IMR-90 (cell line): ENCODE data around the gene C2orf68. TPM values are rescaled to one million over a fixed set of nuclear protein-coding genes. Genes with fewer than 3 reads are reported as not detected.

ENCODE experiments used
- ATAC-seq: fragments of 200-7000 bp; cut with Tn5 transposase; 2 replicates; pipeline ENCODE4 v1.9.1; 2020; ENCODE audit warnings: low read depth, mild to moderate bottlenecking, moderate library complexity
- BruUV-seq: library from RNA; stranded (reverse); fragments of 400-500 nt; replicated peaks from 2 replicates; lab custom pipeline; 2021; lab: Mats Ljungman, UMichigan
- CTCF ChIA-PET: fragments of 300-600 bp; formaldehyde crosslinking; extraction: SDS; loops from one replicate; lab custom pipeline; 2021; ENCODE audit warnings: antibody characterized with exemption; lab: Yijun Ruan, JAX
- POLR2A ChIA-PET: fragments of 300-600 bp; sonication (Branson Sonifier 250); formaldehyde crosslinking; loops from one replicate; lab custom pipeline; 2022; ENCODE audit warnings: antibody characterized with exemption; ENCODE audit not compliant: unreplicated experiment; lab: Charles Lee
- DNase-seq: peaks from one replicate; pipeline ENCODE4 v3.0.0; 2013
- H2AFZ ChIP-seq: replicated peaks from 2 replicates; pipeline ENCODE3; 2013; ENCODE audit warnings: low read length, mild to moderate bottlenecking; ENCODE audit not compliant: poor library complexity
- H2AK5ac ChIP-seq: 2 replicates; pipeline ENCODE4 v1.6.1; 2013; ENCODE audit warnings: low read depth, low read length, inconsistent platforms
- H2AK9ac ChIP-seq: replicated peaks from 2 replicates; pipeline ENCODE3; 2013; ENCODE audit warnings: mild to moderate bottlenecking, low read depth, low read length, moderate library complexity; ENCODE audit not compliant: poor library complexity
- H2BK120ac ChIP-seq: 2 replicates; pipeline ENCODE4 v1.6.1; 2013; ENCODE audit warnings: low read depth, low read length, inconsistent platforms
- H2BK15ac ChIP-seq: 3 replicates; pipeline ENCODE4 v1.6.1; 2013; ENCODE audit warnings: low read depth, low read length, inconsistent platforms
- H2BK20ac ChIP-seq: 2 replicates; pipeline ENCODE4 v1.6.1; 2013; ENCODE audit warnings: low read depth, mild to moderate bottlenecking, inconsistent platforms, low read length, moderate library complexity
- H2BK5ac ChIP-seq: 2 replicates; pipeline ENCODE4 v1.6.1; 2013; ENCODE audit warnings: mild to moderate bottlenecking, low read depth, low read length, inconsistent platforms; ENCODE audit not compliant: poor library complexity, severe bottlenecking
- H3K14ac ChIP-seq: replicated peaks from 2 replicates; pipeline ENCODE4 v1.6.1; 2013; ENCODE audit warnings: low read depth, low read length, inconsistent platforms
- H3K18ac ChIP-seq: 2 replicates; pipeline ENCODE4 v1.6.1; 2013; ENCODE audit warnings: low read depth, low read length, control low read depth
- H3K23ac ChIP-seq: 2 replicates; pipeline ENCODE4 v1.6.1; 2013; ENCODE audit warnings: low read depth, low read length, inconsistent platforms
- H3K27ac ChIP-seq: 2 replicates; pipeline ENCODE4 v1.5.1; 2013; ENCODE audit warnings: mild to moderate bottlenecking, control low read depth, low read length; ENCODE audit not compliant: insufficient read depth
- H3K27me3 ChIP-seq: 2 replicates; pipeline ENCODE4 v1.6.1; 2013; ENCODE audit warnings: low read length; ENCODE audit not compliant: control insufficient read depth, insufficient read depth
- H3K36me3 ChIP-seq: 2 replicates; pipeline ENCODE4 v1.6.1; 2013; ENCODE audit warnings: low read length, mixed read lengths; ENCODE audit not compliant: control insufficient read depth, insufficient read depth
- H3K4ac ChIP-seq: 2 replicates; pipeline ENCODE4 v1.6.1; 2013; ENCODE audit warnings: low read depth, low read length, inconsistent platforms
- H3K4me1 ChIP-seq: 2 replicates; pipeline ENCODE4 v1.6.1; 2013; ENCODE audit warnings: low read length, mixed read lengths; ENCODE audit not compliant: control insufficient read depth, insufficient read depth
- H3K4me2 ChIP-seq: 2 replicates; pipeline ENCODE4 v1.6.1; 2013; ENCODE audit warnings: low read depth, mild to moderate bottlenecking, control low read depth, low read length, moderate library complexity
- H3K4me3 ChIP-seq: 2 replicates; pipeline ENCODE4 v1.5.1; 2013; ENCODE audit warnings: low read depth, mild to moderate bottlenecking, control low read depth, low read length, moderate library complexity; ENCODE audit not compliant: insufficient read depth
- H3K56ac ChIP-seq: 2 replicates; pipeline ENCODE4 v1.6.1; 2013; ENCODE audit warnings: low read length, inconsistent platforms; ENCODE audit not compliant: insufficient read depth; ENCODE audit errors: extremely low read depth
- H3K79me1 ChIP-seq, 2 experiments: 2 replicates each; pipeline ENCODE4 v1.6.1; 2013; ENCODE audit warnings: low read length in 2 of 2, inconsistent platforms in 1 of 2, low read depth in 1 of 2
- H3K9ac ChIP-seq: 2 replicates; pipeline ENCODE4 v1.6.1; 2013; ENCODE audit warnings: low read depth, low read length, control low read depth
- H3K9me1 ChIP-seq: 2 replicates; pipeline ENCODE4 v1.6.1; 2013; ENCODE audit warnings: low read length, inconsistent platforms; ENCODE audit not compliant: insufficient read depth
- H3K9me3 ChIP-seq: 2 replicates; pipeline ENCODE4 v1.6.1; 2013; ENCODE audit warnings: low read length; ENCODE audit not compliant: control insufficient read depth, insufficient read depth
- H4K20me1 ChIP-seq: 2 replicates; pipeline ENCODE4 v1.6.1; 2013; ENCODE audit warnings: low read length, inconsistent platforms; ENCODE audit not compliant: insufficient read depth
- H4K5ac ChIP-seq: 2 replicates; pipeline ENCODE4 v1.6.1; 2013; ENCODE audit warnings: mild to moderate bottlenecking, low read depth, low read length, control low read depth
- H4K8ac ChIP-seq, 2 experiments: 2 replicates each; pipeline ENCODE4 v1.6.1; 2013; ENCODE audit warnings: low read depth in 2 of 2, low read length in 2 of 2, control low read depth in 1 of 2, inconsistent platforms in 1 of 2
- H4K91ac ChIP-seq: 2 replicates; pipeline ENCODE4 v1.6.1; 2013; ENCODE audit warnings: low read depth, low read length, inconsistent platforms; ENCODE audit not compliant: insufficient read depth
- BHLHE40 ChIP-seq: fragments of 150-350 bp; IDR thresholded peaks from 2 replicates; pipeline ENCODE4 v1.6.1; 2016; ENCODE audit warnings: mild to moderate bottlenecking, low read depth, low read length
- CEBPB ChIP-seq: IDR thresholded peaks from 2 replicates; pipeline ENCODE4 v1.6.1; 2012; ENCODE audit warnings: low read depth, low read length, improper control_type of control experiment
- FOS ChIP-seq: fragments of 150-350 bp; IDR thresholded peaks from 2 replicates; pipeline ENCODE4 v1.6.1; 2016; ENCODE audit warnings: low read depth, low read length
- MAZ ChIP-seq: IDR thresholded peaks from 2 replicates; pipeline ENCODE4 v1.6.1; 2012; ENCODE audit warnings: low read depth, mild to moderate bottlenecking, low read length, improper control_type of control experiment, moderate library complexity, borderline replicate concordance
- NFE2L2 ChIP-seq: fragments of 150-350 bp; IDR thresholded peaks from 2 replicates; pipeline ENCODE4 v1.6.1; 2016; ENCODE audit warnings: low read depth, mild to moderate bottlenecking, low read length
- RAD21 ChIP-seq: IDR thresholded peaks from 2 replicates; pipeline ENCODE4 v1.6.1; 2012; ENCODE audit warnings: low read length, improper control_type of control experiment
- RCOR1 ChIP-seq: IDR thresholded peaks from 2 replicates; pipeline ENCODE4 v1.6.1; 2012; ENCODE audit warnings: mild to moderate bottlenecking, low read length, improper control_type of control experiment; ENCODE audit not compliant: insufficient replicate concordance
- RFX5 ChIP-seq: IDR thresholded peaks from 2 replicates; pipeline ENCODE4 v1.8.0; 2012; ENCODE audit warnings: low read depth, mild to moderate bottlenecking, low read length, moderate library complexity
- WGBS, 2 experiments: methylation state at CpG; one replicate each; pipeline versions ENCODE4 v1.1.5 to v1.1.7; 2013; ENCODE audit warnings: missing lambda C conversion rate in 2 of 2; ENCODE audit not compliant: insufficient read length in 1 of 2; ENCODE audit errors: extremely low coverage in 2 of 2; 5-methylcytosine and 5-hydroxymethylcytosine counted together
- dilution Hi-C: fragments of 300-500 bp; cut with HindIII; formaldehyde crosslinking; loops from one replicate; pipeline ENCODE4 v1.14.3; 2018; ENCODE audit warnings: low sequenced_read_pairs; ENCODE audit not compliant: unreplicated experiment
- in situ Hi-C: fragments of 300-500 bp; cut with MboI; formaldehyde crosslinking; loops from 3 replicates; pipeline ENCODE4 v1.14.3; 2019; ENCODE audit warnings: low sequenced_read_pairs, inconsistent platforms, mixed read lengths
- intact Hi-C: fragments of 100-400 bp; cut with micrococcal nuclease; formaldehyde crosslinking; loops from 2 replicates; pipeline ENCODE4 v1.10.0; 2022
- polyA plus RNA-seq, 3 experiments: library from polyadenylated mRNA; depleted of rRNA; stranded (reverse); fragments of >200 nt; gene quantifications; 2 replicates each; pipeline ENCODE4 v1.2.3, GENCODE V29; 2012; ENCODE audit warnings: low replicate concordance in 1 of 3
- total RNA-seq: library from RNA; depleted of rRNA; stranded (reverse); fragments of >200 nt; gene quantifications from 2 replicates; pipeline ENCODE4 v1.2.3, GENCODE V29; 2012
- TF ChIP-seq, protein P1 (sequence below): fragments of 150-350 bp; IDR thresholded peaks from 2 replicates; pipeline ENCODE4 v1.6.1; 2017; ENCODE audit warnings: mild to moderate bottlenecking, antibody characterized with exemption, low read length, low read depth
- TF ChIP-seq, protein P2 (sequence below): conservative IDR thresholded peaks from 2 replicates; pipeline ENCODE4 v1.5.1; 2012; ENCODE audit warnings: mild to moderate bottlenecking, low read depth, low read length, improper control_type of control experiment
- TF ChIP-seq, protein P3 (sequence below): fragments of 150-350 bp; IDR thresholded peaks from 2 replicates; pipeline ENCODE4 v1.6.1; 2016; ENCODE audit warnings: low read depth, mild to moderate bottlenecking, low read length, moderate library complexity, borderline replicate concordance

C2orf68 gene
- total and polyA plus RNA-seq, 2 of the 4 experiments (the other 2 are of a cell fraction): 6.8 to 10.1 TPM

DNA sequence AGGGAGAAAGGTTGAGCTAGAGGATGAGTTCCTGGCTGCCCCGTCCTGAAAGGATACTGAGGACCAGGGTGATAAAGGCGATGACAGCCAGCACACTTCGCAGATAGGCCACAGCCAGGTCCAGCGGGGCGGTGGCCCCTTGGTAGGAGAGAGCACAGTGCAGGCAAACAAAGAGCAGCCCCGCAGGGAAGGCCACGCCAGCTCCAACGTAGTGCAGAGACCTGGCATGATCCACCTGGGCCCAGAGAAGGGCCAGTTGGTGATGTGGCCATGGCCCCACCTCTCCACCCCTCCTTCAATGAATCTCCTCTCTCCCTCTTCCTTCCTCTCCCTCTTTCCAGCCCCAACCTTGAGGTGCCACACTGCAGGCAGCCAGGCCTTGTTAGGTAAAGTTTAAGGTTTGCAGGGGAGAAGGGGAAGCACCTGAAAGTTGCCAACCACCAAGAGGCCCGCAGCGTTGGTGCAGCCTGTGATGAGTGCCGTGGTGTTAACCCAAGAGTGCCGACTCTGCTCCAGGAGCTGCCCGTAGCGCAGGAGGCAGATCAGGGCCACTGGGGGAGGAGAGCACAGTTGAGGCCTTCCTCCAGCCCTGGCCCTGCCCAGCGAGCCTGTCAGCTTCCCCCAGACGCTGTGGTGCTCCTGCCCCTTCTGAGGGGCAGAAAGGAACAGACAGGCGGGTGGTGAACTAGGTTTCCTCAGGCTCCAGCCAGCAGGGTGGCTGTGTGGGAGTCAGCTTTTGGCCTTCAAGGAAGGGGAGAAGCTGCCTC, 12.2 kb downstream of the C2orf68 start (continued):
- no peak for TF ChIP-seq RAD21

DNA sequence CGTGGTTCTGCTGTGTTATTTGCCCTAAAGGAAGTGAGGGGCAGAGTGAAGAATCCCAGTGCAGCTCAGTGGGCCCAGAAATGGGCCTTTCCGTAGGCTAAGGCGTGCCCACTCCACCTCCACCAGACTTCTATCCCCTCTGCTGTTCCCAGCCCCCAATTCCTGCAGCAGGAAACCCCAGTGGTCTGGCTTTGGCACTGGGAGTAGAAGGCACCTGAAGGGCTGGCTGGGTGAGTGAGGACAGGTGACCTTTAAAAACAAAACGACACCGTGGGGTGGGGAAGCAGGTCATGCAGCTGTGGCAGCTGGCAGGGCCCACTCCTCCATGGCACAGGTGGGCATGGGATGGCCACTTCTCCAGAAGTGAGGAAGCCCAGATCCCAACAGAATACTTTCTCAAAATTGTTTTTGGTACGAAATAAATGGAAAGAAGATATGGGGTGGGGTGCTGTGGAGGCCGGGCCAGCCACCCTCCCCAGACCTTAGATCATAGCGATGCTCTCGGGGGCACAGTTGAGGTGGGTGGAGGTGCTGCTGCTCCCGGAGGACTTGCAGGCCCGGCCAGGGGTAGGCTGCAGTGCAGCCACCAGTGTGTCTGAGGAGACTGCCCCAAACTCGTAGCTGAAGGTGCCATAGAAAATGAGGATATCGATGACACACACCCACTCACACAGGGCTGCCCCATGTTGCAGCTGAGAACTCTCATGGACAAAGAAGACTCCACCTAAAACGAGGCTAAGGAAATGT, 13.1 kb downstream of the C2orf68 start:
- no peak overlapping the region for H3K56ac ChIP-seq
- DNase-seq (no peak), ATAC-seq (no peak)
- H3K27ac ChIP-seq: no peak overlapping the region
- intact Hi-C loops: no loop called here
- BruUV-seq: no TSS peak
- H4K8ac ChIP-seq: no peak overlapping the region
- H3K9me3 ChIP-seq: no peaks in the 10 kb centered on the region
- H2BK20ac ChIP-seq: no peak overlapping the region
- H3K14ac ChIP-seq: no peak overlapping the region
- no peak overlapping the region for H2BK15ac ChIP-seq
- no peak overlapping the region for H2BK120ac ChIP-seq
- peaks cover 16% of the 10 kb centered on the region for H3K9me1 ChIP-seq
- H4K91ac ChIP-seq: no peak overlapping the region
- H3K18ac ChIP-seq: no peak overlapping the region
- ChIA-PET POLR2A (no interaction called here), CTCF (no interaction called here)
- no peak overlapping the region for H2AK9ac ChIP-seq
- dilution Hi-C loops: no loop called here
- no peak overlapping the region for H3K9ac ChIP-seq
- no peak overlapping the region for H3K23ac ChIP-seq
- no peak overlapping the region for H3K4me2 ChIP-seq
- H3K79me1 ChIP-seq: peaks cover 25 to 69% of the 10 kb centered on the region in 2 experiments; a peak in 3 of 4 replicates
- H2BK5ac ChIP-seq: no peak overlapping the region
- H2AK5ac ChIP-seq: no peak overlapping the region
- H4K5ac ChIP-seq: no peak overlapping the region
- peaks cover 26% of the 10 kb centered on the region for H3K36me3 ChIP-seq
- no peak overlapping the region for H3K4me3 ChIP-seq
- peaks cover 14% of the 10 kb centered on the region for H3K4me1 ChIP-seq
- no peak overlapping the region for H3K4ac ChIP-seq
- WGBS, 2 experiments: no CpG with 5 or more reads among the region's 14 CpGs
- no peaks in the 10 kb centered on the region for H3K27me3 ChIP-seq
- H2AFZ ChIP-seq: no peak overlapping the region
- in situ Hi-C loops: no loop called here
- peaks cover 16% of the 10 kb centered on the region for H4K20me1 ChIP-seq
- no peak for TF ChIP-seq BHLHE40
- TF ChIP-seq RAD21: no peak
- TF ChIP-seq RFX5: no peak
- TF ChIP-seq RCOR1: no peak
- TF ChIP-seq, protein P1, sequence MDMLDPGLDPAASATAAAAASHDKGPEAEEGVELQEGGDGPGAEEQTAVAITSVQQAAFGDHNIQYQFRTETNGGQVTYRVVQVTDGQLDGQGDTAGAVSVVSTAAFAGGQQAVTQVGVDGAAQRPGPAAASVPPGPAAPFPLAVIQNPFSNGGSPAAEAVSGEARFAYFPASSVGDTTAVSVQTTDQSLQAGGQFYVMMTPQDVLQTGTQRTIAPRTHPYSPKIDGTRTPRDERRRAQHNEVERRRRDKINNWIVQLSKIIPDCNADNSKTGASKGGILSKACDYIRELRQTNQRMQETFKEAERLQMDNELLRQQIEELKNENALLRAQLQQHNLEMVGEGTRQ: no peak
- no peak for TF ChIP-seq CEBPB
- TF ChIP-seq, protein P2, sequence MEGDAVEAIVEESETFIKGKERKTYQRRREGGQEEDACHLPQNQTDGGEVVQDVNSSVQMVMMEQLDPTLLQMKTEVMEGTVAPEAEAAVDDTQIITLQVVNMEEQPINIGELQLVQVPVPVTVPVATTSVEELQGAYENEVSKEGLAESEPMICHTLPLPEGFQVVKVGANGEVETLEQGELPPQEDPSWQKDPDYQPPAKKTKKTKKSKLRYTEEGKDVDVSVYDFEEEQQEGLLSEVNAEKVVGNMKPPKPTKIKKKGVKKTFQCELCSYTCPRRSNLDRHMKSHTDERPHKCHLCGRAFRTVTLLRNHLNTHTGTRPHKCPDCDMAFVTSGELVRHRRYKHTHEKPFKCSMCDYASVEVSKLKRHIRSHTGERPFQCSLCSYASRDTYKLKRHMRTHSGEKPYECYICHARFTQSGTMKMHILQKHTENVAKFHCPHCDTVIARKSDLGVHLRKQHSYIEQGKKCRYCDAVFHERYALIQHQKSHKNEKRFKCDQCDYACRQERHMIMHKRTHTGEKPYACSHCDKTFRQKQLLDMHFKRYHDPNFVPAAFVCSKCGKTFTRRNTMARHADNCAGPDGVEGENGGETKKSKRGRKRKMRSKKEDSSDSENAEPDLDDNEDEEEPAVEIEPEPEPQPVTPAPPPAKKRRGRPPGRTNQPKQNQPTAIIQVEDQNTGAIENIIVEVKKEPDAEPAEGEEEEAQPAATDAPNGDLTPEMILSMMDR: no peak
- TF ChIP-seq MAZ: no peak
- TF ChIP-seq, protein P3, sequence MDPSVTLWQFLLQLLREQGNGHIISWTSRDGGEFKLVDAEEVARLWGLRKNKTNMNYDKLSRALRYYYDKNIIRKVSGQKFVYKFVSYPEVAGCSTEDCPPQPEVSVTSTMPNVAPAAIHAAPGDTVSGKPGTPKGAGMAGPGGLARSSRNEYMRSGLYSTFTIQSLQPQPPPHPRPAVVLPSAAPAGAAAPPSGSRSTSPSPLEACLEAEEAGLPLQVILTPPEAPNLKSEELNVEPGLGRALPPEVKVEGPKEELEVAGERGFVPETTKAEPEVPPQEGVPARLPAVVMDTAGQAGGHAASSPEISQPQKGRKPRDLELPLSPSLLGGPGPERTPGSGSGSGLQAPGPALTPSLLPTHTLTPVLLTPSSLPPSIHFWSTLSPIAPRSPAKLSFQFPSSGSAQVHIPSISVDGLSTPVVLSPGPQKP: no peak
- no peak for TF ChIP-seq FOS
- TF ChIP-seq NFE2L2: no peak
